Hepatic stellate cell (primary cell): ENCODE data around the gene SULF2.

Experiments
- DNase-seq: peaks from one replicate; pipeline ENCODE4 v3.0.0; 2011; ENCODE audit warnings: low spot score

The SULF2 gene

DNA sequence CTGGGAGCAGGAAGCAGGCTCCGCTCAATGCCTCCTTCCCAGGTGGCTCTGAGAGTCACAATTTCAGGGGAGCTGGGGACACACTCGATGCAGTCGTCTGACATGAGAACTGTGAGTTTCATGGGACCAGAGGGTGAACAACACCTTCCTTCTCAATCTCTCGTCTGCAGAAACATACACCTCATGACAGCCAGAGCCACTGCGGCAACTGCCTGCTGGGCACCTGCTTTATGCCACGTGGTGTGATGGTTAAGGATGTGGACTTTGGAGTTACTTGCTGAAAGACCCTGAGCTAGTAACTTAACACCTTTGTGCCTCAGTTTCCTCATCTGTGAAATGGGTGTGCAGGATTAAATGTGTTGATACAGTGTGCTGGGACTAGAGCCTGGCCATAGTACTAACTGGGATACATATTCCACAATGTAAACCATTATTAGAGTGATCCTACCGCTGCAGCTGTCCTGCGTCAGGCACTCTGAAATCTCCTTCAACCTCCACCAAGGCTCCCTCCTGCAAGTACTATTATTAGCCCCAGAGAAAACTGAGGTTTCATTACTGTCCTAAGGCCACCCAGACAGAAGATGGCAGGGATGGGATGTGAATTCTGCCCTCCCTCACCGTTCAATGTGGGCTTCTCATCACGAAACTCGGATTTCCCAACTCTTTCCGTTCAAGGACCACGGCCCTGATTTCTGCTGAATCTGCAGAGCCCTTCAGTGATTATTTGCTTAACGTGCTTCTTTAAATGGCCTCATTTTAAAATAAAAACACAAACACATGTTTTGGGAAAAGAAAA, 24.4 kb downstream of the SULF2 start:
- DNase-seq = no peak

DNA sequence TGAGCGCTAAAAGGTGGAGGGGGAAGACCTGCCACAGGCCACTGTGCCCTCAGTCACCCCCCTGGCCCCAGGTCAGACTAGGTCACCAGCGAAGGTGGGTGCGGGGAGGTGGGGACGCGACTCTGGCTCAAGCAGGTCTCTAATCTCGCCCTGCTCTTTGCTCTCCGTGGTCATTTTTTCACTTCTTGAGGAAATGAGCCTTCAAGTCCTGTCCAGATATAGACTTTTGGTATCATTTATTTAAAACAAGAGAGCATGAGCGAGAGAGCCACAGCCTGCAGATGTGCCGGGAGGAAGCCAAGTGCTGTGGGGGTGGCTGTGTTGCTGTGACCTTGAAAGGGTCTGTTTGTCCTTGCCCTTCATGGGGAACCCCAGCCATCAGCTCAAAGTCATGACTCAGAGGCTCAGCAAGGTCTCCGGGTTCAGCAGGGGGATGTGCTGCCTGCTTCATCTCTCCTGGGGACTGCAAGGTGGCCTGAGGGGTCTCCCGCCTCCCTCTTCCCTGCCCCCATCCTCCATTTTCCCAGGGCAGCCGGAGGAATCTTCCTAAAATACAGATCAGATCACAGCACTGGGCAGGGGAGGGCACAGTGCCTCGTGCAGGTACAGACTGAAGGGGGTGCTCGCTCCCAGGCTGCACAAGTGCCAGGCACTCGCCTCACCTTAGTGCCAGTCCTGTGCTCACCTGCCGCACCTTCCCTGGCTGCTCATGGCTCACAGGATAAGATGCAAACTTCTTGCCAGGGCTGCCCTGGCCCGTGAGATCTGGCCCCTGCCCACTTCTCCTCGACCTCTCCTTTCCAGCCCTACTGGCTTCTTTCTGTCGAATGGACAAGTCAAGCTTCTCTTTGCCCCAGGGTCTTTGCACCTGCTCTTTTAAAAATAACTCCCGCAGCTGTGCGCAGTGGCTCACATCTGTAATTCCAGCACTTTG, 26.5 kb downstream of the SULF2 start:
- DNase-seq = no peak

DNA sequence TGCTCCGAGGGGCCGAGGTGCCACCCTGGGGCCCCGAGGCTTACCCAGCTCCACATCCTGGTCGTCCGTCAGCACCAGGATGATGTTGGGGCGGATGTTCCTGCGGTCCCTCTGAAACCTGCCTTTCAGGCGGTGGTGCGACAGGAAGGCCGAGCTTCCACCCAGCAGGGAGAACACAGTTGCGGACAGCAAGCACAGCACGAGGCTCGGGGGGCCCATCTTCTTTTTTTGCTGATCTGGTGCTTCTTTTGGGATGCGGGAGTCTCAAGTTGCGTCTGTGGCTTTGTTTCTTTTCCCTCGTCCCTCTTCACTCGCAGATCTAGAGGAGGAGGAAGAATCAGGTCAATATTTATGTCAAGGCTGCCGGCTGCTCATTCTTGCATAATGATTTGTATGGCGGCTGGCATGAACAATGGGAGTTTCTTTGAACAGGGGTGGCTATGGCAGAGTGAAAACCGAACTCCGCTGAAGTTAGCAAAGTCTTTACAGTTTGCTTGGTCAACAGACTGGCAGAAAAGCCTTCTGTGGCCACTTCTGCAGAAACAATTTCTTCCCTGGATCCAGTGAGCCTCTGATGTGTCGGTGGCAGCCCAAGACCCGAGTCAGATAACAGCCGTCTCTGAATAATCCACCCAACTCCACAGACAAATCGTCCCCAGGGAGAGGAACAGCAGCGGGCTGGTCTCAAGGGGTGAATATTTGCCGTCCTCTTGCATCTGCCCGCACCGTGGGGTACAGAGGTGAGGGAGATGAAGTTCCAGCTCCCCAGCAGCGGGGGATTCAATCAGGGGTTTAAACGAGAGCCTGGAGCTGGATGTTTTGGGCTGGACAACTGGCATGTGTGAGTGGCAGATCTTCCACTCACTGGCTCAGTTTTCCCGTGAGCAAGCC, 27.9 kb downstream of the SULF2 start:
- no peak for DNase-seq

DNA sequence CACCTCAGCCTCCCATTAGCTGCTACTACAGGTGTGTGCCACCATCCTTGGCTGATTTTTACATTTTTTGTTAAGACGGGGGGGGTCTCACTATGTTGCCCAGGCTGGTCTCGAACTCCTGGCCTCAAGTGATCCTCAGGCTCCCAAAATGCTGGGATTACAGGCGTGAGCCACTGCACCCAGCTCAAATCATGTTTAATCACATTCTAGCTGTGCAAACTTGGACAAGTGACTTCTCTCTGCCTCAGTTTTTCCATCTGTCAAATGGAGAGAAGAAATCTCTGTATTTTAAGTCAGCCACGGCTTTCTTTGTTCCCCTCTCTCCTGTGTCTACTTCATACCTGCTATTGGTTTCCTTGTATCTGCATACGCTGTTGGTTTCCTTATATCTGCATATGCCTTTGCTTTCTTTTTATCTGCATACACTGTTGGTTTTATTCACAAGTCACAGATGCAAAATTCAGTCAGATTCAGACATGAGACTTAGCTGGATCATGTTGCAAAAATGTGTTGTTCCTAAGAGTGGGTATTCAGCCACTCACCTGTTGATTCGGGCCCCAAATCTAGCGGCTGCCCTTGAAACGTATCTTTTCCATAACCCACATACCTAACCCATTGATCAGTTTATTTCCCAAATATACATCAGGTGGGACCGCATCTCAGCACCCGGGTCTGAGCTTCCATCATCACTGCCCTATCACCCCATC, 30.2 kb downstream of the SULF2 start:
- no peak for DNase-seq

DNA sequence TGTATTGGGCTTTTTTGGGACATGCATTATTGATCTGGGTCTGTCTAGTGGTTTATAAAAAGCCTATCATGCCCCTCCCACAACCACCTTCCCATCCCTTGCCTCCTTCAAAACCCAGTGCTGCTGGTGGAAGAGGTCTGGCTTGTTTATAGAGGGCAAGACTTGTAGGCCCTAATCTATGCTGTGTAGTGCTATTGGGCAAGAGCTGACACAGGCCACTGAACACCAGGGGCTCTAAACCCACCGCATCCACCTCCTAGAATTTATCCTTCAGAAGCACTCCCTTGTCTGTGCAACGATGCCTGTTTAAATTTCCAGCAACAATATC, 30.9 kb downstream of the SULF2 start:
- DNase-seq = no peak

DNA sequence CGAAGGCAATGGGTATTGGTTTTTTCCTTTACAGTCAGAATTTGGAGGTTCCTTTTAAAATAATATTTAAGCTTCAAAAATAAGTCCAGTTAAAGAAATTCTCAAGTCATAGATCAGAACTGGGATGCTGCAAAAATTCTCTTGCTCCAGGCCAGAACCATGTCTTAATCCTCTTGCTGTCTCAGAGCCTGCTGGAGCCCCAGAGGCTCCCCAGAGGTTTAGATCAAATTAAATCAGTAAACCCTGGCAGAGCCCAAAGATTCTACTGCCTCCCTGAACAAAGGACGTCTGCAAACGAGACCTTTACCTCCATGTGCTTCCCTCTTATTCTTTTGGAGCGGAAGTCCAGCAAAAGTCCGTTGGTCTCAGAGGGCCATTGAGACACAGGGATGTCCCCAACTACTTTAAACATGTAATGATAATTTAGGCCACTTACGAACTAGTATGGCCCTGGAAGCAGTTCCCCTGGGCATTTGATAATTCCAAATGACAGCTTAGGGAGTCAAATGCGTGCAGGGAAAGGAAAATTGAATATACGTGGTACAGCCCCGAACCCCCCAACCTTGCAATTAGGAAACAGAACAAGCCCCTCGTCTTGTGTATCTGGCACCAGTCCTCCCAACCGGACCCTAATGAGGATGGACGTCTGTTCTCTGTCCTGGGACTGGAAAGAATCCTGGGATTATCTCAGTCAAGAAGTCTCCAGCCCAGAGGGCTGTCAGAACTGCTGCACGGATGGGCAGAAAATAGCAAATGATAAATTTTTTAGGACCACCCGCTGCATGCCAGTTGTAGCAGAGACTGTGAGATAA, 31.5 kb downstream of the SULF2 start:
- no peak for DNase-seq

DNA sequence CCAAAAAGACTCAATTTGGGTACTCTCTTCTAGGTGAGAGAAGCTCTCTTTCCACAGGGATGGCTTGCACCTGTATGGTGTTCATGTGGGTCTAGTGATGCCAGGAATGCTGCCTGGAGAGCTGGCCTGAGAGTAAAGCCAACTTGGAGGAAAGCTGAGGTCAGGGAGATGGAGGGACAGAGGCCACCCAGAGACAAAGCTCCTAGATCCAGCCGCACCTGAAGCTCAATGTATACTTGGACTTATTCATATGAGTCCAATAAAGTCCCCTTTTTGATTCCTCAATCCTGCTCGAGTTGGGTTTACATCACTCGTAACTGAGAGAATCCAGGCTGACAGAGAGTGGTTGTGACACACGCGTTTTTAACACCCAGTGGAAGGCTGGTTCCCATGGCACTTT, 33.8 kb downstream of the SULF2 start:
- DNase-seq = no peak

DNA sequence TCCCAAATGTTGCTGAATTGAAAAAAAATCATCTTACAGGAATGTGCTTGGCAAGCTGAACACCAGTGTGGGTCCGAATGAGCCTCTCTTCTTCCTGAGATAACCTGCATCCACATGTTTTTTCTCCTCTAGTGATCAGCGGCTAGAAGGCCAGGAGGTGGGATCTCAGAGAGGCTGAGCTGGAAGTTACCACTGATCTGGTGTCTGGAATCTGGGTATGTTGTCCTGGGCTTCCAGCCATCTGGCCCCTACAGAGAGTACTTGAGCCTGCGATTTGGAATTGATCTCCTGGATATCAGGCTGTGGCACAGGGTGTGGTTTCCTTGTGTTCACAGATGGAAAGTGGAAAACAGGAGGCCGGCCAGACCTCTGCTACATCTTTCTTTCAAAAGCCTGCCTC, 35.9 kb downstream of the SULF2 start:
- DNase-seq = no peak

DNA sequence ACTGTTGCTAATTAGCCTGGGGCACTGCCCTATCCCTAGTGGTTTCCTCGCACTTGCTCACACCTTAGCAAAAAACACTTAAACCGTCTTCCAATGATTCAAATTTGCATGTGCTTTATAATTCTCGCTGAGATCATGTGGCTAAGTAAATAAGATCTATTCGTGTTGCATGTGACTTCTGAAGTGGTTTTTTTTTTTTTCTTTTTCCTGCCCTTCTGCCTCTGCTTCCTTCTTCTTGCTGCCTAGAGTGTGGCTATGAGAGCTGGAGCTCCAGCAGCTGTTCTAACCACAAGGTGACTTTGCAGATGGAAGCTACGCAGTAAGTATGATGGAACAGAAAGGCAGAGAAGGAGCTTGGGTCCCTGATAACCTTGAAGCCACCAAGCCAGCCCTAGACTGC, 36.5 kb downstream of the SULF2 start:
- no peak for DNase-seq

DNA sequence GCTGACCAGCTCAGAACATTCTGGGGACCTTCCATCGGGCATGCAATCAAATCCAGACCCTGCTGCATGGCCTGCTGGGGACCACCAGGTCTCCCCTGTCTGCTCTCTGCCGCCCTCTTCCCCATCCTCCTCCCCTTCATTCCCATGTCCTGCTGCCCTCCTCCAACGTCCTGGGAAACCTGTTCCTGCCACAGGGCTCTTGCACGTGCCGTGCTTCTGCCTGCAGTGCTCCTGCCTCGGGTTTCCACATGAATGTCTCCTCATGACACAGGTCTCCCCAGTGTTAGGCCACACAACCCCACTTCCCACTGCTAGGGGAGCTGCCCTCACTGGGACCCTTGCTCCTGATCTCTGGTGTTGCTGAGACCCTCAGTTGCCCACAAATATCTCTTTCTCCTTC, 37.2 kb downstream of the SULF2 start:
- DNase-seq = no peak

DNA sequence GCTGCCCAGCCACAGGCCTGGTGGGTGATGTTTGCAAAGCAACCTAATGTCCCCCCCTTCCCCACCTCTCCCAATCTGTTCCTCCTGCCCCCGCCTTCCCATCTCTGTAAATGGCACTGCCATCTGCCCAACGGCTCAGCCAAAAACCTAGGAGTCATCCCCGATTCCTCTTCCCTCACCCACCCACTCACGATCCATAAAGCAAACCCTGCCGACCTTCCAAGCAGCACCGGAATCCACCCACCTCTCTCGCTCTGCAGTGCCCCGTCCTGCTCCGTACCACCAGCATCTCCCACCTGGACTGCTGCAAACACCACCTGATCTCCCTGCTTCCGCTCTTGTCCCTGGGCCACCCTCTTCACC, 37.6 kb downstream of the SULF2 start:
- no peak for DNase-seq

DNA sequence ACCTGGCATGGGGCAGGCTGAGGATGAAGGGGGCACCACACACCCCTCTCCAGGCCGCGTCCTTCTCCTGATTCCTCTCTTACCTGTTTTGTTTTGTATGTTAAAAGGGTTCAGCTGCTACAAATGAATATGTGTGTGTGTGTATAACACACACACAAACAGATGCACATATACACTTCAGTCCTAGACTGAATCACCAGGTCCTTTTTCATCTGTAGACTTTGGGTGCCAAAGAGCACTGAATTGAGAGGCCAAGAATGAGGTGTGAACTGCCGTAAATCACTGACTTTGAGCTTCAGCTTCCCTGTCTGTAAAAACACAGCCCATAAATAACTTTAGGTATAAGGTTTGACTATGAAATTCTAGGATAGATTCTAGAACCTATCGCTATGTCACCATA, 40.5 kb downstream of the SULF2 start:
- DNase-seq = no peak

DNA sequence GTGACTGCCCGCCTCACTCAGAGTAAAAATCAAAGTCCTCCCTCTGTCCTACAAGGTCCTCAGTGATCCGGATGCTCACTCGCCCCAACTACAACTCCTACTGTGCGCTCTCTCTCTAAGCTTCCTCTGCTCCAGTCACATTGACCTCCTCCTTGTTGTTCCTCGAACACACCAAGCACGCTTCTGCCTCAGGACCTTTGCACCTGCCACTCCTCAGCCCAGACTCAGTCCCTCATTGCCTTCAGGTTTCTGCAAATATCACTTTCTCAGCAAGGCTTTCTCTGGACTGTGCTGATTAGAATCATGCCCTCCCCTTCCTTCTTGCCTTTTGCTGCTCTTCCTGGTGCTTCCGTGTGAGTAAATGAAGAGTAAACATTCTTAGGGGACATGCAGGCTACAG, 41.6 kb downstream of the SULF2 start:
- DNase-seq = no peak

DNA sequence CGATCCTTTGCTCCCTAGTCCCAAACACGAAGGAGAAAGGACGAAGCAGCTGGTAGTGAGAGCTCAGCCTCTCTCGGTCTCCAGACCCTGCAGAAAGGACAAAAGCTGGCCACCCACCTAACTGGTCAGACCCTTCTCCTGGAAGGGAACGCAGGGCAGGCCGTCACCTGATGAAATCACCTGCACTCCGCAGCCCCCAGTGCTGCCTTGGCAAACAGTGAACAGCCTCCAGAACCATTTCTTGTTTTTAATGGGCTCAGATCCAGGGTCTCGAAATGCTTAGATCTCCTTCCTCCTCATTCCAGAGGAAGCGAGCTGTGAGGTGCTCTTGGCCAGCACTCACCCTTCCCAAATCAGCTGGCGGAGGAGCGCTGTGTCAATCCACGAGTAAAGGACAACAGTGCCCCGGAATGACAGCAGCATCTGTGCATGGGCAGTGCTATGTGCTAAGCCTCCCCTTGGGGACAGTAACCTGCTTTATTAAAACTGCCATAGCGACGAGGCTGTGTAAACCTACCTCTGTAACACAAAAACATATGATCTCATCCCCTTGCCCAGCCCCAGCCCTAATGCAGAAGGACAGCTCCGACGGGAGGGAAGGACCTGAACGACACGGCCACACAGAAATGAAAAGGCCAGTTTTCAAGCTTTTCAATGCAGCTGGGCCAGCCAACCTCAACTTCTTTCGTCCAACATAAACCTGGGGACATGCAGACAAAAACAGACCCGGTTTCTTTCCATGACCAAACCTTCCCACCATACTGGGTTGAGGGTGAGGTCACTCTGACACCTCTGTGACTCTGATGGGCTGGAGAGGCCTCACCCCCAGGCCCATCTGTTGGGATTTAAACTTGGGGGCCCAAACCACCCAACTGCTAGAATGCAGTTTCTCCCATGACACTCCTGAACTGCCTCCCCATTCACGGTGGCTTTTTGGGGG, 43.3 kb downstream of the SULF2 start:
- no peak for DNase-seq

DNA sequence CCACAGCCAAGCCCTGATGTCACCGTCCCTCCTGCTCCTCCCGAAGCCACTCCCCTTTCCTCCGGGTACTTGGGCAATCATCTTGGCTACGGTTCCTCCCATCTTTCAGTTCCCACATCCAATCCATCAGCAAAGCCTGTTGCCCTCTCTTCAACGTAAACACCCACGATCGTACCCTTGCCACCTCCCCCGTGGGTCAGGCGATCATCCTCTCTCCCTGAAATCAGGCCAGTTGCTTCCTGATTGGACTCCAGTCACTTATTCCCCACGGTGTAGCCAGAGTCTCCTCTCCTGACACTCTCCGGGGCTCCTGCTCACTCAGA, 44.5 kb downstream of the SULF2 start:
- no peak for DNase-seq

DNA sequence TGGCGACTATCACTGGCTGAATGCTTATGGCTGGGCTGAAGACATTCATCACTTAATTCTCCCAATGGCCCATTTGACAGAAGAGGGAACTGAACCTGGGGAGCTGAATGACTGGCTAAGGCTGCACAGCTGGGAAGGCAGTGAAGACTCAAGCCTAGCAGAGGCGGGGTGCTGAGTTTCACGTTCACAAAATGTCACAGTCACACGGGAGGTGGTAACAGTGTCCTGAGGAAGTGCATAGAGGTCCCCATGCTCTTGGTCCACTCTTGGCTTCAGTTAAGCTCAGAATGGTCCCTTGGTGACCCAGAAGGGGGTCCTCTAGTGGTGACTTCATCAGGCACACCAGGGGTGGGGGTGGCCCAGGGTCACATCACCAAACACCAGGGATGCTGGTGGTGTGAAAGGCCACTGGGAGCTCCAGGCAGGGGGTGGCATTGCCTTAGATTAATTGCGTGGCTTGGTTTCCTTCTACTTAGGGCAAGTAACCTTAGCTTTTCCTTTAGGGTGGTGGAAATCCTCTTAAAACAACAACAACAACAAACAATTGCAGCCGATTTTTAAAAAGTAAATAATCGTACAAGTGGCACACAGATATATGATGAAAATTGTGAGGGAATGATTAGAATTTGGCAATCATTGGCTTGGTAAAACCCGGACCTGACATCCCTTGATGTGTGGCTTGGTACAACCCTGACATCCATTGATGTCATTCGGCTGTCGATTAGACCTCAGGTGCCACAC, 45.0 kb downstream of the SULF2 start:
- DNase-seq = no peak

DNA sequence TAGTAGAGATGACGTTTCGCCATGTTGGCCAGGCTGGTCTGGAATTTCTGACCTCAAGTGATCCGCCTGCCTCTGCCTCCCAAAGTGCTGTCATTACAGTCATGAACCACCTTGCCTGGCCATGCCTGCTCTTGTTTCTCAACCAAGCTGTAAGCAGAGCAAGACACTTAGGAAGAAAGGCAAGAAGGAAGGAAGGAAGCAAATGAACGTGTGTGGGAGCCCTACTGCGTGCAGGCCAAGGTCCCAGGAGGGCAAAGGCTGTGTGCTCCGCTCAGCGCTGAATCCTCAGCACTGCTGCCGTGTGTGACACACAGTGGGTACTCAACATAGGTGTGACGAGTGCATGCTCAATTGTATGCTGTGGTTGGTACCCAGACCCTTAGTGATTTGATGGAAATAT, 47.4 kb downstream of the SULF2 start:
- DNase-seq = no peak

DNA sequence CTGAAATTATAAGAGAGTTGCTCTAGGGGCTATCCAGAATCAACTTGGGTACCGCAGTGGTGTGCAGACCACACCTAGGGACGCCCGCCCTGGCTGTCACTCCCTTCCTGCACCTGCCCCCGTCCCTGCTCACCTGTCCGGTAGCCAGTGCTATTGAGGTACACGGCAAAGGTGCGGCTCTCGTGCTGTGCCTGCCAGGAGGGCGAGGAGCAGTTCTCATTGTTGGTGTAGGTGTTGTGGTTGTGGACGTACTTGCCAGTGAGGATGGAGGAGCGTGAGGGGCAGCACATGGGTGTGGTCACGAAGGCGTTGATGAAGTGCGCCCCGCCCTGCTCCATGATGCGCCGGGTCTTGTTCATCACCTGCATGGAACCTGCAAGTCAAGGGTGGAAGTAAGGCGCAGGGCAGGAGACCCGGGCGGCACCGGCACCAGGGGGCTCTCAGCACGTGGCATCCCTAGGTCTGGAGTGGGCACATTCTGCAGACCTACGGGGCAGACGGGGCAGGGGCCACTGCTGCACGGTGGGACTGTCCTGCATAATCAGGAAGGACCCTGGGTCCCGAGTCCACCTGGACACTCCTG, 48.6 kb downstream of the SULF2 start:
- no peak for DNase-seq
